DMS53 treated with DMSO at 0.1 percent for 48 hours (cell line): ENCODE results near the gene SETD4.
"Not testable (repeated sequence)": the region's sequence is repeated elsewhere in the genome, so short reads cannot be mapped to it uniquely, and the experiment has no call there.

Source experiments
- DNase-seq: peaks from one replicate; lab custom pipeline; 2025; ENCODE audit not compliant: unreplicated experiment; lab: John Stamatoyannopoulos, UW

SETD4 gene

GRCh38 chr21:36060159-36060921, at the start of gene SETD4:
Gene SETD4 (minus strand): TSS chr21:36060526. CDS start chr21:36058888, 1,638 bp downstream.
- DNase-seq = peak; percentile 86

- DNase-seq = no peak
These were observed 49.5 kb upstream of the SETD4 start for GRCh38 chr21:36109868-36110267.

- DNase-seq = no peak
These were observed 45.1 kb upstream of the SETD4 start for GRCh38 chr21:36105327-36105842.

GRCh38 chr21:36104317-36105300, 44.3 kb upstream of the SETD4 start:
- DNase-seq = no peak

- DNase-seq = no peak
These were observed 43.1 kb upstream of the SETD4 start for GRCh38 chr21:36103434-36103833.

- DNase-seq = no peak
These were observed 40.8 kb upstream of the SETD4 start for GRCh38 chr21:36100971-36101641.

- DNase-seq = not testable (repeated sequence)
These were observed 39.4 kb upstream of the SETD4 start for GRCh38 chr21:36099695-36100211.

- DNase-seq = no peak
These were observed 38.7 kb upstream of the SETD4 start for GRCh38 chr21:36099000-36099399.

- no peak for DNase-seq
These were observed 37.8 kb upstream of the SETD4 start for GRCh38 chr21:36098182-36098532.

- DNase-seq = no peak
These were observed 37.3 kb upstream of the SETD4 start for GRCh38 chr21:36097427-36098181.

- no peak for DNase-seq
These were observed 36.3 kb upstream of the SETD4 start for GRCh38 chr21:36096398-36097290.

GRCh38 chr21:36093512-36093911, 33.2 kb upstream of the SETD4 start:
- DNase-seq = no peak

GRCh38 chr21:36092681-36093080, 32.4 kb upstream of the SETD4 start:
- DNase-seq = no peak

- DNase-seq = no peak
These were observed 29.6 kb upstream of the SETD4 start for GRCh38 chr21:36089946-36090345.

- no peak for DNase-seq
These were observed 27.2 kb upstream of the SETD4 start for GRCh38 chr21:36087362-36088138.

GRCh38 chr21:36082237-36082664, 21.9 kb upstream of the SETD4 start:
- no peak for DNase-seq

- DNase-seq = no peak
These were observed 20.1 kb upstream of the SETD4 start for GRCh38 chr21:36080386-36080785.

- no peak for DNase-seq
These were observed 19.3 kb upstream of the SETD4 start for GRCh38 chr21:36079671-36080070.
